Thymus (tissue), 14 donors: Measurements from ENCODE around the gene STAU1. TPM values are rescaled to one million over a fixed set of nuclear protein-coding genes. Genes with fewer than 3 reads are reported as not detected.

Experiments
- DNase-seq, 9 donors: peaks; one replicate each; pipeline ENCODE4 v3.0.0-alpha.2; 2013; ENCODE audit warnings: low spot score in 9 of 9, low read depth in 6 of 9, missing footprints in 1 of 9
- H3K27ac ChIP-seq, 2 donors: one replicate each; pipeline ENCODE4 v1.5.1; 2013; ENCODE audit warnings: control low read depth in 1 of 2, low read depth in 1 of 2, low read length in 1 of 2, mild to moderate bottlenecking in 1 of 2, moderate library complexity in 1 of 2
- H3K27me3 ChIP-seq, 2 donors: one replicate each; pipeline ENCODE4 v1.5.1; 2013; ENCODE audit warnings: low read length in 1 of 2; ENCODE audit not compliant: control insufficient read depth in 2 of 2, insufficient read depth in 1 of 2
- H3K36me3 ChIP-seq, 2 donors: one replicate each; pipeline ENCODE4 v1.5.1; 2013; ENCODE audit warnings: low read length in 1 of 2, mild to moderate bottlenecking in 1 of 2, moderate library complexity in 1 of 2; ENCODE audit not compliant: control insufficient read depth in 2 of 2, insufficient read depth in 2 of 2
- H3K4me1 ChIP-seq, 2 donors: one replicate each; pipeline ENCODE4 v1.5.1; 2013; ENCODE audit warnings: low read length in 2 of 2; ENCODE audit not compliant: control insufficient read depth in 2 of 2, insufficient read depth in 2 of 2
- H3K4me3 ChIP-seq, 2 donors: one replicate each; pipeline ENCODE4 v1.5.1; 2013; ENCODE audit warnings: low read length in 2 of 2, control low read depth in 1 of 2, mild to moderate bottlenecking in 1 of 2
- H3K9me3 ChIP-seq, 2 donors: one replicate each; pipeline ENCODE4 v1.5.1; 2013; ENCODE audit warnings: low read length in 1 of 2, mild to moderate bottlenecking in 1 of 2; ENCODE audit not compliant: control insufficient read depth in 2 of 2, insufficient read depth in 1 of 2
- WGBS: extraction: QIAGEN DNeasy Blood & Tissue Kit; methylation state at CpG from one replicate; pipeline ENCODE4 v1.1.7; 2013; 5-methylcytosine and 5-hydroxymethylcytosine counted together
- long read RNA-seq, 10 donors: transcript quantifications; one replicate each; lab custom pipeline, GENCODE V29; 2026
- polyA plus RNA-seq: library from polyadenylated mRNA; stranded (reverse); fragments of 200-250 nt; gene quantifications from one replicate; pipeline ENCODE4 v1.2.3, GENCODE V29; 2013
- total RNA-seq: library from RNA; stranded (reverse); fragments of 120-200 nt; gene quantifications from one replicate; pipeline ENCODE4 v1.2.4, GENCODE V29; 2013
- donor health status: healthy.

STAU1 gene
- total RNA-seq = 25.5 TPM
- polyA plus RNA-seq = 52.8 TPM
- long read RNA-seq, donor 1 = 0 reads
- long read RNA-seq, donor 2, transcript STAU1-203 (13 exons, 3,211 nt) = major isoform, 12 of 58 reads
- long read RNA-seq, donor 2, partial matches to known transcripts = 40 of 58 reads
- long read RNA-seq, donor 2, other reads (novel, unspliced or antisense) = 0 of 58 reads
- long read RNA-seq, donor 3, transcript STAU1-203 (13 exons, 3,211 nt) = major isoform, 9 of 1,062 reads
- long read RNA-seq, donor 3, partial matches to known transcripts = 644 of 1,062 reads
- long read RNA-seq, donor 3, other reads (novel, unspliced or antisense) = 406 of 1,062 reads
- long read RNA-seq, donor 4, transcript STAU1-203 (13 exons, 3,211 nt) = major isoform, 5 of 5 reads
- long read RNA-seq, donor 4, partial matches to known transcripts = 0 of 5 reads
- long read RNA-seq, donor 4, other reads (novel, unspliced or antisense) = 0 of 5 reads
- long read RNA-seq, donor 5, partial matches to known transcripts = 22 of 30 reads
- long read RNA-seq, donor 5, other reads (novel, unspliced or antisense) = 0 of 30 reads
- long read RNA-seq, donor 6, partial matches to known transcripts = 0 of 7 reads
- long read RNA-seq, donor 6, other reads (novel, unspliced or antisense) = 0 of 7 reads
- long read RNA-seq, donor 7, transcript STAU1-203 (13 exons, 3,211 nt) = major isoform, 5 of 15 reads
- long read RNA-seq, donor 7, partial matches to known transcripts = 6 of 15 reads
- long read RNA-seq, donor 7, other reads (novel, unspliced or antisense) = 0 of 15 reads
- long read RNA-seq, donor 8, partial matches to known transcripts = 7 of 11 reads
- long read RNA-seq, donor 8, other reads (novel, unspliced or antisense) = 0 of 11 reads
- long read RNA-seq, donor 9, partial matches to known transcripts = 0 of 4 reads
- long read RNA-seq, donor 9, other reads (novel, unspliced or antisense) = 0 of 4 reads
- long read RNA-seq, donor 10, partial matches to known transcripts = 6 of 10 reads
- long read RNA-seq, donor 10, other reads (novel, unspliced or antisense) = 0 of 10 reads

GRCh38 chr20:49187851-49188641 lies at the start of gene STAU1:
TSS of gene STAU1 (minus strand) at chr20:49188334. CDS start at chr20:49166201, 22,133 bp downstream.
- H3K27me3 ChIP-seq = no peaks in the 10 kb centered on the region
- H3K9me3 ChIP-seq = no peaks in the 10 kb centered on the region
- WGBS = under 1% methylated on average over 89 of the region's 89 CpGs
- H3K4me1 ChIP-seq = peaks cover 7 to 10% of the 10 kb centered on the region in 2 donors
- H3K36me3 ChIP-seq = no peaks in the 10 kb centered on the region
- peak within 1 kb of the TSS; percentile 86 to 90 for H3K27ac ChIP-seq
- H3K4me3 ChIP-seq = peak within 1 kb of the TSS; percentile 55 to 86
- peak; percentile 74 to 97 (median 91) for DNase-seq

- Histone ChIP-seq H3K4me3 (no peak overlapping the region), H3K27me3 (no peaks in the 10 kb centered on the region), H3K9me3 (no peaks in the 10 kb centered on the region), H3K4me1 (no peaks in the 10 kb centered on the region), H3K27ac (no peak overlapping the region), H3K36me3 (peaks cover 79 to 80% of the 10 kb centered on the region in 2 donors)
- WGBS = 98% methylated on average over 4 of the region's 4 CpGs
- DNase-seq = no peak
These were observed 49.4 kb upstream of the STAU1 start for GRCh38 chr20:49237531-49237930.

GRCh38 chr20:49236301-49236700 lies 48.2 kb upstream of the STAU1 start:
- WGBS = 99% methylated on average over 9 of the region's 9 CpGs
- no peak for DNase-seq

GRCh38 chr20:49234831-49235230 lies 46.7 kb upstream of the STAU1 start:
- Histone ChIP-seq H3K4me3 (no peak overlapping the region), H3K36me3 (peaks cover 83 to 87% of the 10 kb centered on the region in 2 donors), H3K9me3 (no peaks in the 10 kb centered on the region), H3K27me3 (no peaks in the 10 kb centered on the region), H3K4me1 (no peaks in the 10 kb centered on the region), H3K27ac (no peak overlapping the region)
- WGBS = 97% methylated on average over 6 of the region's 6 CpGs
- DNase-seq = no peak

More at GRCh38 chr20:49236301-49236700, 48.2 kb upstream of the STAU1 start:
- Histone ChIP-seq H3K4me1 (no peaks in the 10 kb centered on the region), H3K27me3 (no peaks in the 10 kb centered on the region), H3K36me3 (peaks cover 77 to 79% of the 10 kb centered on the region in 2 donors), H3K9me3 (no peaks in the 10 kb centered on the region), H3K4me3 (no peak overlapping the region), H3K27ac (no peak overlapping the region)

DNA sequence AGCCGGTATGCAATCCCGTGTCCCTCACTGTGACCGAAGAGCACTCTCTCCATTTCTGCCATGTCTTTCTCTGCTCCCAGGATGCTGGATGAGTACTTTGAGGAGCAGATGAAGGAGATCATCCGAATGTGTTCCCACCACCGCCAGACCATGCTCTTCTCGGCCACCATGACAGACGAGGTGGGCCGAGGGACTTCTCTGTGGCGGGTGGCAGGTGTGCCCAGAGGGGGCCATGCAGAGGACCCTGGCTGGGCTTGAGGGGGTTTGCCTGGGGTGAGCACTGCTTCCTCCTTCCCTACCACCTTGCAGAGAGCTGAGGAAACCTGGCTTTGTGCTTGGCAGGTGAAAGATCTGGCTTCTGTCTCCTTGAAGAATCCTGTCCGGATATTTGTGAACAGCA lies 45.1 kb upstream of the STAU1 start:
- no peak overlapping the region for H3K27ac ChIP-seq
- peaks cover 77 to 83% of the 10 kb centered on the region in 2 donors for H3K36me3 ChIP-seq
- WGBS = 96% methylated on average over 10 of the region's 10 CpGs
- H3K4me1 ChIP-seq = no peaks in the 10 kb centered on the region
- DNase-seq = no peak
- H3K9me3 ChIP-seq = no peaks in the 10 kb centered on the region
- H3K27me3 ChIP-seq = no peaks in the 10 kb centered on the region
- H3K4me3 ChIP-seq = no peak overlapping the region

- DNase-seq = no peak
- Histone ChIP-seq H3K4me3 (no peak overlapping the region), H3K36me3 (peaks cover 70 to 71% of the 10 kb centered on the region in 2 donors), H3K27me3 (no peaks in the 10 kb centered on the region), H3K4me1 (no peaks in the 10 kb centered on the region), H3K9me3 (no peaks in the 10 kb centered on the region), H3K27ac (no peak overlapping the region)
- WGBS = 70% methylated on average over 7 of the region's 7 CpGs
These were observed 43.3 kb upstream of the STAU1 start for GRCh38 chr20:49231471-49231870.

DNA sequence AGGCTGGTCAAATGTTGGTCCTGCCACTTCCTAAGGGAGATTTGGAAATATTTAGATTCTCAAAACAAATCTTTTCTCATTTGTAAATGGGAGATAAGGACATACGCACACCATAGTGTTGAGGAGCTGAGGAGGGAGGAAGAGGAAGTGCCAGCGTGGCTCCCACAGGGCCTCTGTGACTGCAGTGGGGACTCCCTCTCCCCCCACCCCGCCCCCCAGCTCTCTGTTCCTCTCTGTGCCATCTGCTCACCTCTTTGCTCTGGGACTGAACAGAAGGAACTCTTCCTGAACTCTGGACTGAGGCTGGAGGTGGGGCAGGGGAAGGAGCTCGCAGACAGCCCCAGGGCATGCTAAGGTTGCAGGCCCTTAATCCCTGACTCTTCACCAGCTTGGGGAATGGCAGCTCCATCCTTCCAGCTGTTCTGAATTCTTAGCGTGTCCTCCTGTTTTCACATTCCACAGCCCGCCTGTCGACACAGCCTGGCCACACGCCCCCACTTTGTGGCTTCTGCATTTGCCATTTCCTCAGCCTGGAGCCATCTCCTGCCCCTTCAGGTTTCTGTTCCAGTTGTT lies 42.5 kb upstream of the STAU1 start:
- WGBS = 68% methylated on average over 8 of the region's 8 CpGs
- H3K4me3 ChIP-seq = no peak overlapping the region
- DNase-seq = peak in 1 of 9 donors; percentile 6
- H3K27me3 ChIP-seq = no peaks in the 10 kb centered on the region
- no peaks in the 10 kb centered on the region for H3K4me1 ChIP-seq
- no peaks in the 10 kb centered on the region for H3K9me3 ChIP-seq
- peaks cover 73 to 76% of the 10 kb centered on the region in 2 donors for H3K36me3 ChIP-seq
- no peak overlapping the region for H3K27ac ChIP-seq

- Histone ChIP-seq H3K27me3 (no peaks in the 10 kb centered on the region), H3K4me3 (no peak overlapping the region), H3K27ac (no peak overlapping the region), H3K36me3 (peaks cover 73% of the 10 kb centered on the region in 2 donors), H3K9me3 (peaks cover 0 to 1% of the 10 kb centered on the region in 2 donors), H3K4me1 (no peaks in the 10 kb centered on the region)
- DNase-seq = no peak
- WGBS = 97% methylated on average over 10 of the region's 10 CpGs
These were observed 41.9 kb upstream of the STAU1 start for GRCh38 chr20:49230021-49230420.
